NCI-H524 treated with DMSO at 0.1 percent for 48 hours (cell line): ENCODE data around the gene ACTR1B.
"Not testable (repeated sequence)": the region's sequence is repeated elsewhere in the genome, so short reads cannot be mapped to it uniquely, and the experiment has no call there.

Source experiments
- DNase-seq: peaks from one replicate; lab custom pipeline; 2025; lab: John Stamatoyannopoulos, UW

ACTR1B gene

GRCh38 chr2:97688062-97688827 is 24.4 kb upstream of the ACTR1B start:
- no peak for DNase-seq

GRCh38 chr2:97687235-97687634 is 23.4 kb upstream of the ACTR1B start:
- DNase-seq: not testable (repeated sequence)

DNA sequence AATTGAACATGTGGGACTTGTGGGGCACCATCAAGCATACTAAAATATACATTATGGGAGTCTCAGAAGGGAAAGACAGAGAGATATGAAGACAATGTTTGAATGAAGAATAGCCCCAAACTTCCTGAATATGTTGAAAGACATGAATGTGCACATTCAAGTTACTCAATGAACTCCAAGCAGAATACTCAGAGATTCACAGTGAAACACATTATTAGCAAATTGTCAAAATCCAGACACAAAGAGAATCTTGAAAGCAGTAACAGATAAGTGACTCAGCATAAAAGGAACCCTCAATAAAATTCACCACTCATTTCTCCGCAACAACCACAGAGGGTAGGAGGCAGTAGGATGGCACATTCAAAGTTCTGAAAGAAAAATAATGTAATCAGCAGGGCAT is 14.5 kb upstream of the ACTR1B start:
- DNase-seq: no peak

- DNase-seq: no peak
Observed at GRCh38 chr2:97677480-97677879, 13.6 kb upstream of the ACTR1B start.

DNA sequence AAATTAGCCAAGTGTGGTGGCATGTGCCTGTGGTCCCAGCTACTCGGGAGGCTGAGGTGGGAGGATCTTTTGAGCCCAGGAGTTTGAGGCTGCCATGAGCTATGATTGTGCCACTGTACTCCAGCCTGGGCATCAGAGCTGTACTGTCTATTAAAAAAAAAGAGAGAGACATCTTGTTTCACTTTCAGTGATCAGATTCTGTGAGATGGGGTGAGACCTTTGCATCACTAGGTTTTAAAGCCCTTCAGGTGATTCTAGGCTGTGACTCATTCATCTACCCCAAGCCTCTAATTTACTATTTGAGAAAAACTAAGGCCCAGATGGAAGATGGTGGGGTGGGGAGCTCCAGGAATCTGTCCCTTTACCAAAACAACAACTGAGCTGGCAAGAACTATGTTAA is 12.8 kb upstream of the ACTR1B start:
- DNase-seq: no peak

DNA sequence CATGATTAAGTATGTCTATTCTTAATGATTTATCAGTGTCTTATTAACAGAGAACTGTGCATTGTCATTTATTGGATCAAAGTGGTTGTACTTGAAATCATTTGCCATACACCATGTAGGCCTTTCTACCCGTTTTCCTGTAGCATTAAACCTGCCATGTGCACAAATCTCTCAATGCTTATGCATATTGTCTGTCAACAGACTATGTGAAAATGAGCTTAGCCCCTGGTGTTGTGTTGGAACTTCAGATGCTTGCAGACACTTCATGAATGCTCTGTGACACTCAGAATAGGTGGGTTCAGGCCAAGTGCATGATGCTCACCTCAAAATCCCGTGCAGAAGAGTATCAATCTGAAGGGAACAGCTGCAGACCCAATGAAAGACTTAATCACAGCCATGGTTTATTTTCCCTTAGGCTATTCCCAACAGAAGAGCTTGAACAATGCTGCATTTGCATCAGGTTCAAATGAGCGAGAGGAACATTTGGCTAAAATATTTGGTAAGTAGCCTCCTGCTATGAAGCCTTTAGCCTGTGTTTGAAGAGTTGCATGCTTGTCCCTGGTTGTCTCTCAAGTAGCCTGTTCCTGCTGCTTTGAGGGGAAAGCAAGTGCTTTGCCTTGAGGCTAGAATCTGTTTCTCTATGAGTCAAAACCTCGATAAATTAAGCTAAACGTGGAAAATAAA is 11.7 kb upstream of the ACTR1B start:
- no peak for DNase-seq

DNA sequence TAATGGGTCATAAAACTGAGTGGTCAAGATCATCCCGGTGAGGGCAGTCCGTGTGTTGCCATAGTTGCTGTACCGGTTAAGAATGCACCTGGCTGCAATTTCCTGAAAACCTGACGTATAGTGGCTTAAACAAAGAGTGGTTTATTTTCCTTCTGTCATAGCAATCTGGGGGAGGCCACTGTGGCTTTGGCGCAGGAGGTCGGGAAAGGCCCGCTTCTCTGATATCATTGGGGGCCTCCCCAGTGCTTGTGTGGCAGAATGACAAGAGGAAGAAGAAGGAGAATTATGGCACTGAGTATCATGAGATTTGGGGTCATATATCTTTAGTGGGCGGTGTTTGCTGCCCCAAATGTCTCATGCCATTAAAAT is 10.1 kb upstream of the ACTR1B start:
- DNase-seq: no peak

DNA sequence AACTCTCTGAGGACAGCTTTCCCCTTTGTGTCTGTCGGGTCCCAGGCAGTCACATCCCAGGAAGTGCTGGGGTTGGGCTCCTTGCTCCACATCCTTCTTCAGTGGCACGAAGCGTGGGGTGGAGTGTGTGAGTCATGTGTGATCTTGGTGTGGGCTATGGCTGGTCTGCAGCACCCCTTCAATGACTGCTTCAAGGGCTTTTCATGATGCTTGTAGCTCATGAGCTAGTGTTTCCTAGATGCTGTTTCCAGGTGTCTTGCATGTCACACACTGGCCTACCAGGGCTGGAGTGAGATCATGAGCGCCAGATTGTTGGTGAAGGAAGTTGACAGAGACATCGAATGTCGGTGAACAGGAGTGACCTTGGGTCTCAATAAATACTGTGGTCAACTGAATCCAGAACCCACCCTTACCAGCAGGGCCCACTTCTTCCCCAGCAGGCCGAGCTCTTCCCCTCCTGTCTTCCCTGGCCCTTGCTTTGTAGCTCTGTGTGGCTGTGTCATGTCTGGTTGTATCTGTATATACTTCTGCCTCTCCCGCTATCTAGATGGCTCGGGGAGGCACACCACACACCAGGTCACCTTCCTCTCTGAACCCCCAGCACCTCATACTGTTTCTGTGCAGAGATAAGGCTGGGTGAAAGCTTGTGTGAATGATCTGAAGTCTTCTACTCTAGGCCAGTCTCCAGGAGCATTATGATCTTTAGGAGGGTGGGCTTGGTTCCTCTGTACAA is 9.5 kb upstream of the ACTR1B start:
- DNase-seq: no peak

DNA sequence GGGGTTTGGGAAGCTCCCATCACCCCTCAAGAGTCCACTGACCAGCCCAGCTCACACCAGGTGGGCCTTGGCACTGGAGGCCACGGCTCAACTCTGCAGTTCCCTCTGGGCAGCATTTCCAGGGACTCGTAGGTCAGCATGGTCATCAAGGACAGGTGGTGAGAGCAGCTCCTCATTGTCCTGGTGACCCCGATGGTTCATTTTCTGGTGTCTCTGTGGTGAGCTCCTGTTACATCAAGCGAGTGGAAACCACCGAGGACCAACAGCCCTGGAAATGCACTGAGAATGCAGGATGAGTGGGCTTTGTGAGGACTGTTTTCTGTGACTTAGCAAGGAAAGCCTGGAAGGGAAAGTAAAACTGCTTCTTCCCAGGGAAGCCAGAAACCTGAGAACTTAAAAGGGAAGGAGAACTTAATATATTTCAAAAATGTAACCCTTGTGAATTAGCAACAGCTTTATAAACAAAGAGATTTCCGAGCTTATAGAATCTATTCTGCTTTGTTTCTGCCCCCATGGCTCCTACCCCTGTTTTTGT is 8.8 kb upstream of the ACTR1B start:
- not testable (repeated sequence) for DNase-seq

DNA sequence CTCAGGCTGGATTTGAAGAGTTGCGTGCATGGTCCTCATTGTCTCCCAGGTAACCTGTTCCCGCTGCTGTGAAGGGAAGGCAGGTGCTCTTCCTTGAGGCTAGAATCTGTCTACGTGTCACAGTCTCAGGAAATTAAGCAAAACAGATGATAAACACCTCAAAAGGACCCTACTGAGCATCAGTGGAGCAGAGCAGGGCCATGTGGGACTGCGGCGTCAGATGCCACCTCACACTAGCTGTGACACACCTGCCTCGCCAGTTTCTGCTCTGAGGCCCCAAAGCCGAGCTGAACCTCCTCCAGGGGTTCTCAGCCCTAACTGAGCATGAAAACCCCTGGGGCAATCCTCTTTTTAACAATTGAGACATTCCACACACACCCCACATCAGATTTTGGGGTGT is 7.7 kb upstream of the ACTR1B start:
- no peak for DNase-seq

DNA sequence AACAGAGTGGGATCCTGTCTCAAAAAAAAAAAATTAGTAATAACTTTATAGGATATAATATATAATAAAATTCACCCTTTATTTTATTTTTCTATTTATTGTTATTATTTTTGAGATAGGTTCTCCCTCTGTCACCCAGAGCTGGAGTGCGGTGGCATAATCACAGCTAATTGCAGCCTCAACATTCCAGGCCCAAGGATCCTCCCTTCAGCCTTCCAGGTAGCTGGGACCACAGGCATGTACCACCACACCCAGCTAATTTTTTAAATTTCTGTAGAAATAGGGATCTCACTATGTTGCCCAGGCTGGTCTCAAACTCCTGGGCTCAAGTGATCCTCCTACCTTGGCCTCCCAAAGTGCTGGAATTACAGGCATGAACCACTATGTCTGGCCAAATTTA is 6.6 kb upstream of the ACTR1B start:
- no peak for DNase-seq

DNA sequence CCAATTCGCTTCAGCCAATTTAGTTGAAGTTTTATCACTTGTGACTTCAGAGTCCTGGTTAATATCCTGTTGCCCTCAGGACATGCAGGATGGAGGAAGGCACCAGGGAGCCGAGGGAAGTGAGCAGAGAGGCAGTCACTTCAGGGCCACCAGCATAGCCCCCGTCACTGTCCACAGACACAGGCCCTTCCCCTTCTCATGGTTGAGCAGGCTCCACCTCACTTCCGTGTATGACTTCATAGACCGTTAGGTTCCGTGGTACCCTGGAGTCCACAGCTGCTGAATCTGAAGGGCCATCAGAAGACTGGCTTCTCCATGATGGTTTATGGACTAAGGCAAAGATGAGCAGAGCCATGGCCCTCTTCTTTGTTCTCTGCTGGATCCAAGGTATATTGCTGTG is 5.6 kb upstream of the ACTR1B start, which contains the start of gene C2orf92:
Gene C2orf92, plus strand, starts transcription at position 266 of the 400 bp plus-strand sequence. Its CDS starts 76 bp downstream, at position 342.
- DNase-seq: no peak

DNA sequence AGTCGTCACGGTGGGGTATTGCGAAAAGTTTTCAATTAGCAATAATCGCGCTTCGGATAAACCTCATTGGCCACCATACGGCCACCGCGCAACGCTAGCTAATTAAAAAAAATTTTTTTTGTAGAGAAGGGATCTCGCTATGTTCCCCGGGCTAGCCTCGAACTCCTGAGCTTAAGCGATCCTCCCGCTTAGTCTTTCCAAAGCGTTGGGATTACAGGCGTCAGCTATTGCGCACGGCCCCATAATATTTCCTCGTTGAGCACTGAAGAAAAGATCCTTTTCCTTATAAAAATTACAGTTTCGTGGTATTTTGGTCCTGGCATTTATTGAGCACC is 759 bp upstream of the ACTR1B start:
- DNase-seq: no peak

- no peak for DNase-seq
Observed at GRCh38 chr2:97663626-97663961, 250 bp downstream of the ACTR1B start.

DNA sequence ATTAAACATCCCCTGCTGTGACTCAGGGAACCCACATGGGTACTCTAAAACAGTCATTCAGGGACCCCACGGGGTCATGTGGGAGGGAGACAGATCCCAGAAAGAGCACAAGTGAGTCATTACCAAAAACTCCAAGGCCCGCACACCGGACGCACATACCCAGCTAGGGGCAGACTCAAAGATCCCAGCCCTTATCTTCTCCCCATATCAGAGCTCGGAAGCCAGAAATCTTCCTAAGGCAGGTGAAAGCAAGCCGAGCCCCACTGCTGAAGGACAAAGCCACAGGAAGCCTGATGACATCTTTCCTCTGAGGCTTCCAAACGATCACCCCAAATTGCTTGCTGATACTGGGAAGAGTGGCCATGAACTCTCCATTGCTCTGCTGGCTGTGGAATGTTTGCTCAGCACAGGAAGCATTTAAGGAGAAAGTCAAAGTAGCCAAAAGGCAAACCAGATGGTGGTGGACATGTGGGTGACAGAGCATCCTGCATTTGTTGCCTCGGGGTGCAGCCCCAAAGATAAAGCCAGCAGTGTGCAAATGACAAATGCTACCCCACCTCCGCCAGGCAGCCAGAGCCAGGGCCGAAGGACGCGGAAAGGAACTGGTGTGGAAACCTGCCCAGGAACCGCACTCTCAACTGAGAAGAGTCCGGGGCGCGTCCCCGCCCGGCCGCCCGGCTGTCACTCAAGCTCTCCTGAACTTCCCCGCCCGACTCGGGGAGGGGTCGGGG is 784 bp downstream of the ACTR1B start:
- DNase-seq: no peak

GRCh38 chr2:97662386-97662894 is 1.4 kb downstream of the ACTR1B start:
- DNase-seq: no peak

DNA sequence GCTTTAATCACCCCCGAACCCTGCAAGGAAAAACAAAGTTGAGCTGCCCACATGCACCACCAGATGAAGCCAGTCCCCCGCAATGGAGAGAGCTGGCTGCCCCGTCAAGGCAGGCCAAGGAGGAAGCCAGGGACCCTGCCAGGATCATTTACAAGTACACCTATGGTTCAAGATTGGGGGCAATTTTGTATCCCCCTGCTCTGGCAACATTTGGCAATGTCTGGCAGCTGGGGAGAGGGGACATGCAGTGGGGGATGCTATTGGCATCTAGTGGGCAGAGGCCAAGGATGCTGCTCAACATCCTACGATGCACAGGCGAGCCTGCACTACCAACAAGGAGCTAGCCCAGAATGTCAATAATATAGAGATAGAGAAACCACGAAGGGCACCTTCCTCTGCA is 1.9 kb downstream of the ACTR1B start:
- no peak for DNase-seq

DNA sequence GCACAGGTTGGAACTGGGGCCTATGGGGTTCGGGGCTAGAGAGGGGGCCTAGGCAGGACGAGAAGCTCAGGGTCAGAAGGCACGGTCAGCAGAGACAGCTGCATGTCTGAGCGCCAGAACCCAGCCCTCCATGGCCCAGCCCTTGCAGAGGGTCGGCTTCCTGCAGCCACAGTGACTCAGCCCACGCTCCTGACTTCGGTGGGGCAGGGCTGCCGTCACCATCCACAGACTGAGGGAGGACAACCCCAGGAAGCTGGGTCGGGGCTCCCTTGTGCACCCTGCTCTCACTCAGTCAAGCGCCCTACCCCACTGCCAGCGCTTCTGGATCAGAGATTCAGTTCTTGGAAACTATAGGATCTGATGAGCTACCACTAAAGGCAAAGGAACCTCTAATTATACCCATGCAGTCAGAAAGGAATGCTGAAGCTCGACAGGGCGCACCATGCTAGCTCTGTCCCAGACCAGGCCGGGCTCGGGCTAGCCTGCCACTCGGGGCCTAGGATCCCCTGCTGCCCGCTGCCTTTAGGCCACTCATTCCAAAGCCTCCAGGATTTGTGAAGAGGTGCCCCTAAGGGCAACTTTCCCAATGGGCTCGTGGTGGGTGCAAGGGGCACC is 3.0 kb downstream of the ACTR1B start:
- DNase-seq: no peak

DNA sequence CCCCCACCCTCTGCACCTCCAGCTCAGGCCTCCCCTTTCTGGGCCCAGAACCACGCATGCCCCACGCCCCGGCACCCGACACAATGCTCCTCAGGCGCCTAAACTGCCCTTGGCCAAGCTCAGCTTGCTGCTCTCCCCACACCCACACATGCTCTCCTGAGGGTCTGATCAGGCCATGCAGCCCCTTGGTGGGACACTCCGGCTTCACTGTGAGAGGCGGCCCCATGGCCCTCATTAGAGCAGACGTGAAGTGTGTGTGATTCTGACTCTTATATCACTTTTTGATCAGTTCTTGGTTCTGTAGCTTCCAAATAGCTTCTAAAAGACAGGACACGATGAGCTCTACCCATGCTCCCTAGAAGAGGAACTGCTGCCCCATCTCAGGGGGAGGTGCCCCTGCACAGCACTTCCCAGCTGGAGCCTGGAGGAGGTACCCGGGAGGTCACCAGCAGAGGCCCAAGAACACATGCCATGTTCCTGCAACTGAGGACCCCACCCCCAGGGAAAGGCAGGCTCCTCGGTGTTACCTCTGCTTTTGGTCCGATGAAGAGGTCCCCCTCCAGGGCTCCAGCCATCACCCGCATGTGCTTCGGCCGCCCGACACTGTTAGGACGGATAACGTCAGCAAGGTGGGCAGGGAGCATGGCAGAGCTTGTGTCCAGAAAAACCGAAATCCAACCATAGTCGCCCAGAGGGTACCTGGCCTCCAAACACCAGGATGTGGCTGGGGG is 3.6 kb downstream of the ACTR1B start:
- DNase-seq: no peak

GRCh38 chr2:97659256-97660043 is 4.4 kb downstream of the ACTR1B start:
- no peak for DNase-seq
